ENCODE data around the gene TNRC6B. TPM values are rescaled to one million over a fixed set of nuclear protein-coding genes. Genes with fewer than 3 reads are reported as not detected.
"Not testable (repeated sequence)": the region's sequence is repeated elsewhere in the genome, so short reads cannot be mapped to it uniquely, and the experiment has no call there.

The TNRC6B gene
- total RNA-seq, 1 donor from 2014 or later: 60.0 TPM

DNA sequence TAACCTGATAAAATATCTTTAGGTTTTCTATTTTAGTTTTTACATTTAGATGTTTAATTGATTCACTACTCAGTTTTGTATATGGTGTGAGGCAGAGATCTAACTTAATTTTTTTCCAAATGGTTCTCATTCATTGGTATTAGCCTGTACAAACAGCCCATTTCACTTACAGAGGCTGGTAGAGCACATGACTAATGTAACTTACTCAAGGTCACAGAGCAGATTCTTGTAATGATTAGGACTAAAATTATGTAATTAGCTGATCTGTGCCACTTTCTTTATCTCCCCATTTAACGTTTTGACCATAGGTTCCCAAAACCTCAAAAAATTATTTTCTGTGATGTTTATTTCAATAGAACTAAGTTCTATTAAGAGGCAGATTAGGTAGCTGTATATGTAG, 16.5 kb upstream of the TNRC6B start:
- Histone ChIP-seq H3K4me3 (no peak overlapping the region), H3K27ac (no peak overlapping the region), H4K20me1 (ENCODE audit: low read depth) (no peaks in the 10 kb centered on the region), H3F3A (ENCODE audit: low read depth) (no peaks in the 10 kb centered on the region), H3K4me1 (no peaks in the 10 kb centered on the region), H3K9ac (no peak overlapping the region), H3K27me3 (no peaks in the 10 kb centered on the region), H2AFZ (replicated peaks) (no peak overlapping the region), H3K4me2 (no peak overlapping the region), H3K9me3 (ENCODE audit: low read depth) (no peaks in the 10 kb centered on the region), H3K36me3 (no peaks in the 10 kb centered on the region), H3K79me2 (ENCODE audit: low read depth) (no peaks in the 10 kb centered on the region)
- peaks cover 6% of the 10 kb centered on the region for H3K27me3 Mint-ChIP-seq (ENCODE audit: insufficient read depth, low read depth)
- no peaks in the 10 kb centered on the region for H3K4me1 Mint-ChIP-seq
- H3K36me3 Mint-ChIP-seq: peaks cover 7% of the 10 kb centered on the region
- no peak for DNase-seq (ENCODE audit: low spot score)
- no peak overlapping the region for H3K4me3 Mint-ChIP-seq
- H3K9me3 Mint-ChIP-seq: peaks cover 4% of the 10 kb centered on the region
- H3K27ac Mint-ChIP-seq: no peak overlapping the region
- no peak for TF ChIP-seq EZH2 (IDR thresholded peaks at IDR 0.05)
- TF ChIP-seq, protein P1, sequence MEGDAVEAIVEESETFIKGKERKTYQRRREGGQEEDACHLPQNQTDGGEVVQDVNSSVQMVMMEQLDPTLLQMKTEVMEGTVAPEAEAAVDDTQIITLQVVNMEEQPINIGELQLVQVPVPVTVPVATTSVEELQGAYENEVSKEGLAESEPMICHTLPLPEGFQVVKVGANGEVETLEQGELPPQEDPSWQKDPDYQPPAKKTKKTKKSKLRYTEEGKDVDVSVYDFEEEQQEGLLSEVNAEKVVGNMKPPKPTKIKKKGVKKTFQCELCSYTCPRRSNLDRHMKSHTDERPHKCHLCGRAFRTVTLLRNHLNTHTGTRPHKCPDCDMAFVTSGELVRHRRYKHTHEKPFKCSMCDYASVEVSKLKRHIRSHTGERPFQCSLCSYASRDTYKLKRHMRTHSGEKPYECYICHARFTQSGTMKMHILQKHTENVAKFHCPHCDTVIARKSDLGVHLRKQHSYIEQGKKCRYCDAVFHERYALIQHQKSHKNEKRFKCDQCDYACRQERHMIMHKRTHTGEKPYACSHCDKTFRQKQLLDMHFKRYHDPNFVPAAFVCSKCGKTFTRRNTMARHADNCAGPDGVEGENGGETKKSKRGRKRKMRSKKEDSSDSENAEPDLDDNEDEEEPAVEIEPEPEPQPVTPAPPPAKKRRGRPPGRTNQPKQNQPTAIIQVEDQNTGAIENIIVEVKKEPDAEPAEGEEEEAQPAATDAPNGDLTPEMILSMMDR (IDR thresholded peaks at IDR 0.05): no peak
- no peak for TF ChIP-seq EZH2phosphoT487 (IDR thresholded peaks at IDR 0.05)

DNA sequence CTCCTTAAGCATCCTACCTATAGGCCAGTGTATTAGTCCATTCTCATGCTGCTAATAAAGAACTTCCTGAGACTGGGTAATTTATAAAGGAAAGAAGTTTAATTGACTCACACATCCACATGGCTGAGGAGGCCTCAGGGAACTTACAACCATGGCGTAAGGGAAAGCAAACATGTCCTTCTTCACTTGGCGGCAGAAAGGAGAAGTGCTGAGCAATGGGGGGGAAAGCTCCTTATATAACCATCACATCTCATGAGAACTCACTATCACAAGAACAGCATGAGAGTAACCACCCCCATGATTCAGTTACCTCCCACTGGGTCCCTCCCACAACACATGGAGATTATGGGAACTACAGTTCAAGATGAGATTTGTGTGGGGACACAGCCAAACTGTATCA, 12.2 kb upstream of the TNRC6B start:
- not testable (repeated sequence) for H3K27me3 Mint-ChIP-seq (ENCODE audit: insufficient read depth, low read depth); DNase-seq (ENCODE audit: low spot score); H3K9me3 ChIP-seq (ENCODE audit: low read depth); H3K36me3 Mint-ChIP-seq; H3K79me2 ChIP-seq (ENCODE audit: low read depth); H3K9ac ChIP-seq; H3K4me2 ChIP-seq; H3K36me3 ChIP-seq; H3K4me3 ChIP-seq; H3K4me1 Mint-ChIP-seq; H3K27ac ChIP-seq; H3F3A ChIP-seq (ENCODE audit: low read depth); H3K27me3 ChIP-seq; H3K9me3 Mint-ChIP-seq; H3K27ac Mint-ChIP-seq; H2AFZ ChIP-seq (replicated peaks); H4K20me1 ChIP-seq (ENCODE audit: low read depth); H3K4me1 ChIP-seq
- peak overlapping the region; percentile 22 for H3K4me3 Mint-ChIP-seq

DNA sequence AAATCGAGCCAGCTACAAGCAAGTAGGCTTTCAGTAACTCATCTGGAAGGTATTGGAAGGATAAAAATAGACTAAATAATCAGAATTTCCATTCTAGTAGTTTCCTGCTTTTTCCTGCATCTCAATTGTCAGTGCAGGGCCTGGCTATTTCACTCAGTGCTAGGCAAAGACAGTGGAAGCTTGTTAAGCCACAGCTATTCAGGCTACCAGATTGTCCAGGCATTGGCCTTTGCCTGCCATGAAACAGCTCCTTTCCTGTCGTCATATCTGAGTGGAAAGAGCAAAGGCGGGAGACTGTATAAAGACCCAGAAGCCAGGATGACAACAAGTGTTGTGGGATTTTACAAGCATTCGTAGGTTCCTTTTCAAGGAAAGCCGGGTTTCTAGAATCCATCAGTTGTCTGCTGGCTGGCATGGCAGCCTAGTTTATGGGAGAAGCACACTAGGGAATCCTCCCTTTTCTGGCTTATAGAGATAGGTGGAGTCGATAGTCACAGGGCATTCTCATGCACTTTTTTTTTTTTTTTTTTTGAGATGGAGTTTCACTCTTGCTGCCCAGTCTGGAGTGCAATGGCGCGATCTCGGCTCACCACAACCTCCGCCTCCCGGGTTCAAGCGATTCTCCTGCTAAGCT, 2.0 kb upstream of the TNRC6B start:
- Histone ChIP-seq H2AFZ (replicated peaks) (no peak overlapping the region), H3K36me3 (no peaks in the 10 kb centered on the region), H3K4me3 (no peak overlapping the region), H3K9ac (no peak overlapping the region), H3K27ac (no peak overlapping the region), H3F3A (ENCODE audit: low read depth) (peaks cover 31% of the 10 kb centered on the region), H3K4me1 (peaks cover 24% of the 10 kb centered on the region), H3K27me3 (no peaks in the 10 kb centered on the region), H3K79me2 (ENCODE audit: low read depth) (peaks cover 30% of the 10 kb centered on the region), H3K4me2 (no peak overlapping the region), H4K20me1 (ENCODE audit: low read depth) (peaks cover 19% of the 10 kb centered on the region), H3K9me3 (ENCODE audit: low read depth) (no peaks in the 10 kb centered on the region)
- Mint-ChIP-seq H3K27me3 (ENCODE audit: insufficient read depth, low read depth) (no peaks in the 10 kb centered on the region), H3K4me1 (peaks cover 34% of the 10 kb centered on the region), H3K27ac (peak overlapping the region; percentile 93), H3K9me3 (no peaks in the 10 kb centered on the region), H3K4me3 (no peak overlapping the region), H3K36me3 (peaks cover 3% of the 10 kb centered on the region)
- no peak for TF ChIP-seq EZH2 (IDR thresholded peaks at IDR 0.05)
- TF ChIP-seq, protein P1 (IDR thresholded peaks at IDR 0.05): no peak
- TF ChIP-seq EZH2phosphoT487 (IDR thresholded peaks at IDR 0.05): no peak
- no peak for DNase-seq (ENCODE audit: low spot score)

DNA sequence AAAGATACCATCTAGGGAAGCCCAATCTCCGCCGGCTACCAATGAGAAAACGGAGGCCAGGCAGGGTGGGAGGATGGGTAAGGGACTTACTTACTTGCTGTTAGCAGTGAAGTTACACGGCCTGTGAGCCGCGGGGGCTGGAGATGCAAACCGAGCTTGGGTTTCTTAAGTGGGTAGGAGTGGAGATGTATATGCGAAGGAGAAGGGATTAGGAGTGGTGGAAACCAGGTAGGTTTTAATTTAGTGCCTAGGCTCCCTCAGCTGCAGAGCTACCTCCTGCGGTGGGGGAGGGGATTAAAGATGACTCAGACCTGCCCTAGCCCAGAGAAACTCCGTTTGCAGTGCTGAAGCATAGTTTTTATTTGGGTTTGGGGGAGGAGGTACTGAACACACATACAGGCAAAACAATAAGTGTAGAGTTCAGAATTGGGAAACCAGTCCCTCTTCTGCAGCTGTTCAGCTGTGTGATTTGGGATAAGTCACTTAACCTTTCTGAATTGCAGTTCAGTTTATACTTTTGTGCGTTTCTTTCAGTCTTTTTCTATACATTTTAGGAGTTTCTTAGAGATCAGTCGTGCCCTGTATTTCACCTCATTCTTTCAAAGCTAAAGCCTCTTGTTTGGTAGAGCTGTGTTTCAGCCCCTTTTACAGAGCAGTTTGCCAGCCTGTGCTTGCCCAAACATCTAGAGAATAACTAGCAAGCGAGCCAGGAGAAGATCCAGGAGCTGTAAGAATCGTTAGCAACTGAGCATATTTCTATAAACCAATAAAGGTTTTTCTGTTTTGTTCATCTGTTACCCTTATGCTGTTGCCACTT, 596 bp upstream of the TNRC6B start:
- Histone ChIP-seq H3K4me1 (peaks cover 27% of the 10 kb centered on the region), H3K27ac (peak overlapping the region; percentile 46), H3K9ac (no peak overlapping the region), H3K9me3 (ENCODE audit: low read depth) (no peaks in the 10 kb centered on the region), H3K4me3 (peak overlapping the region; percentile 83), H3F3A (ENCODE audit: low read depth) (peaks cover 31% of the 10 kb centered on the region), H3K27me3 (no peaks in the 10 kb centered on the region), H3K79me2 (ENCODE audit: low read depth) (peaks cover 44% of the 10 kb centered on the region), H3K4me2 (peak overlapping the region; percentile 88), H2AFZ (replicated peaks) (no peak overlapping the region), H3K36me3 (no peaks in the 10 kb centered on the region), H4K20me1 (ENCODE audit: low read depth) (peaks cover 33% of the 10 kb centered on the region)
- H3K27ac Mint-ChIP-seq: peak overlapping the region; percentile 91
- DNase-seq (ENCODE audit: low spot score): peak; percentile 73
- H3K27me3 Mint-ChIP-seq (ENCODE audit: insufficient read depth, low read depth): no peaks in the 10 kb centered on the region
- no peaks in the 10 kb centered on the region for H3K9me3 Mint-ChIP-seq
- H3K4me3 Mint-ChIP-seq: peak overlapping the region; percentile 94
- H3K4me1 Mint-ChIP-seq: peaks cover 35% of the 10 kb centered on the region
- no peak for TF ChIP-seq EZH2phosphoT487 (IDR thresholded peaks at IDR 0.05)
- TF ChIP-seq, protein P1 (IDR thresholded peaks at IDR 0.05): no peak
- TF ChIP-seq EZH2 (IDR thresholded peaks at IDR 0.05): no peak
- peaks cover 3% of the 10 kb centered on the region for H3K36me3 Mint-ChIP-seq

All from neural progenitor cell (in vitro differentiated cells).